ENCODE results near the gene IRAK2.

- no peak for TF ChIP-seq EZH2phosphoT487 (IDR thresholded peaks at IDR 0.05; ENCODE audit: borderline replicate concordance, low read depth, low read length)
- no peak for TF ChIP-seq CTCF (conservative IDR thresholded peaks at IDR 0.05; ENCODE audit: low read length)
These were observed 120.8 kb downstream of the IRAK2 start for GRCh38 chr3:10285272-10286132.

All from OCI-LY7 (cell line).